Left ventricle myocardium superior (tissue), 1 donor: Measurements from ENCODE around the gene ZBTB8B. TPM values are rescaled to one million over a fixed set of nuclear protein-coding genes. Genes with fewer than 3 reads are reported as not detected.
"Not testable (repeated sequence)": the region's sequence is repeated elsewhere in the genome, so short reads cannot be mapped to it uniquely, and the experiment has no call there.

ENCODE experiments used
- ATAC-seq: fragments of 200-7000 bp; cut with Tn5 transposase; one replicate; pipeline ENCODE4 v1.9.1; 2020; ENCODE audit warnings: mild to moderate bottlenecking, moderate library complexity
- DNase-seq: peaks from one replicate; pipeline ENCODE4 v3.0.0-alpha.2; 2020
- intact Hi-C: fragments of 100-400 bp; cut with micrococcal nuclease; formaldehyde crosslinking; loops from one replicate; pipeline ENCODE4 v1.11.0; 2022
- long read RNA-seq: library from polyadenylated mRNA; unstranded; transcript quantifications from one replicate; pipeline ENCODE4 v2.0.0, GENCODE V29; 2021
- total RNA-seq: library from RNA; stranded (reverse); fragmentation: NEBNext Ultra II Directional; extraction: Animal tissue kit (Norgen Biotek cat#: 25700); gene quantifications from one replicate; pipeline ENCODE4 v1.2.1, GENCODE V29; 2021
- donor health status: DM: no; HTN: yes; CAD: no; lungs with severe emphysema.

Gene ZBTB8B
- total RNA-seq: not detected
- long read RNA-seq: 0 reads

DNA sequence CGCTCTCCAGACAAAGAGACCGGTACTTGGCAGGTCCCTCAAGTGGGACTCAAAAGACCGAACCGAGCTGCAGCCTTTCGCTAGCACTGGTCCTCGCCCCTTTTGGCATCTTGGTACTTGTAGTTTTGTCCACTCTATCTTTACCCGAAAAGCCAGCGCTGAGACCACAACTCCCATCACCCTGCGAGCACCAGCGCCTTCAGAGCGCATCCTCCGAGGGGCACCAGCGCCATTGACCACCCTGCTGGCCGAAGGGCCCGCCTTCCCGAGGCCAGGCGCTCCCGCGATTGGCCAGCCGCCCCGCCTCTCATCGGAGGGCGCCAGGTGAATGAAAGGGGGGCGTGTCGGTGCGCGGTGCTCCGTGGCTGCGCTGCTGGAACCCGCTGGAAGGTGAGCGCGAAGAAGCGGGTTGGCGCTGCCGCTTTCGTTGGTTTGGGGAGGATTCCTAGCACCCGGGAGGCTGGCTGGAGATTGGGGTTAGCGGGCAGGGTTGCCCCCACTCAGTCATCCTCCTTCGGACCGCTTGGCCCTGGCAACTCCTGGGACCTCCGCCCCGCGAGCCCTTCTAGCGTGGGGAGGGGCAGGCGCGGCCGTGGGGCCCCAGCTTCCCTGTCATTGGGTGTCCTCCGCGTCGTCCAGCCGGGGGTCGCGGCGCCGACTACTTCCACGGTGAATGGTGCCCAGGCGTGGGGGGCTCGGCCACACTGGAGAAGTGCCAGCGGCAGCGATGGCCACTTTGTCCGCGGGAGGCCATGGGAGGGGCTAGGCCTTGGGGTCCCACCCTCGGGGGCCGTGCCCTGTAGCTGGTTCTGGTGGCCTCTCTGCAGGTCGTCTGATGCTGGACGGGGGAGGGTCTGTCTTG, at the start of gene ZBTB8B:
ZBTB8B (plus strand) TSS at position 357 of the 862 bp plus-strand sequence. CDS start 5,553 bp downstream, outside the sequence.
- DNase-seq: peak; percentile 81
- ATAC-seq: peak; percentile 98
- intact Hi-C loops: no loop called here

DNA sequence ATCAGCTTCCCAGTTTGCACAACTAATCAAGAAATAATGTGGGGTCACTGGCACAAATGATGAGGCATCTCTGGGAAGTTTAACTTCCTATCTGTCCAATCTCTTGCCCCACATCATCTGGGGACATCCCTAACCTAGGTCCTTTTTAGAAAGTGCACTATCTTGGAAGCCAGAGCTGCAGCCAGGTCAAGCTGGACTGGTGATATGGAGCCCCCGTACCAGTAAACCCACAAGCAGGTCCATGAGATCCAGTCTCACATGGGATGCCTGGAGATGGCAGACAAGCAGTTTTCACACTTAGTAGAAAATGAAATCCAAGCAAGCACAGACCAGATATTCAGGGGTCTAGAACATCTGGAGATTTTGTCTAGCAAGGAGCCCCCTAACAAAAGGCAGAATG, 43.1 kb upstream of the ZBTB8B start:
- intact Hi-C loops: no loop called here
- DNase-seq: no peak
- ATAC-seq: no peak

DNA sequence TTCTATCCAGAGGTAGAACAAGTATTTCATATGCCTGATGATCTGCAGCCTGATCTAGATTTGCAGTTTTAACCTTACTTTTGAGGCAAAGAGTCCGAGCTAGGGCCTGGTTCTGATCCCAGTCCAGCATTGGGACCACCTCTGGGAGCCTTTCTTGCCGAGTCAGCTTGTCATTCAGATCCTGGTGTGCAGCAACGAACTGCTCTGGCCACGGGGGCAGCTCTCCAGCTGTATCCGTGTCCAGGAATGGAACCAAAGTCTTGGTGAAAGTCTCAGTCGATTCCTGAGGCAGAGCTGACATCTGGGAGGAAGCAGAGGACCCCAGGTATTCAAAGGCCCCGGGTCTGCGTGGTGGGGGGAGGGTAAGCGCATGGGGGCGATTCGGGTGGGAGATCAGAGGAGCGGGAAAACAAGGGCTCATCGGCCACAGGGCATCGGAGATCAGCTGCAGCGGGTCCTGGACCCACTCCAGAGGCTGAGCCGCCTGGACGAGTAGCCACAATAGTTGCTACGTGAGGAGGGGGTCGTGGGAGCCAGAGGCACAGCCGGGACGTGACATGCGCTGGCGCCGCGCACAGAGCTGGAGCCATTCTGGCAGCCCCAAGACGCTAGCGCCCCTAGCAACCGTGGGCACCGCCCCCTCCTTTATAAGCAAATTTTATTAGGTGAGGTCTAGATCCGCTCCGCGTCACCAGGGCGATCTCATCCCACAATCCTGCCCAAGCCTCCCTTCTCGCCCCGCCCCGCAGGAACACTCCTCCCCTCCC, 38.2 kb upstream of the ZBTB8B start:
- DNase-seq (peak; percentile 35), ATAC-seq (peak; percentile 39)
- intact Hi-C loops: no loop called here

DNA sequence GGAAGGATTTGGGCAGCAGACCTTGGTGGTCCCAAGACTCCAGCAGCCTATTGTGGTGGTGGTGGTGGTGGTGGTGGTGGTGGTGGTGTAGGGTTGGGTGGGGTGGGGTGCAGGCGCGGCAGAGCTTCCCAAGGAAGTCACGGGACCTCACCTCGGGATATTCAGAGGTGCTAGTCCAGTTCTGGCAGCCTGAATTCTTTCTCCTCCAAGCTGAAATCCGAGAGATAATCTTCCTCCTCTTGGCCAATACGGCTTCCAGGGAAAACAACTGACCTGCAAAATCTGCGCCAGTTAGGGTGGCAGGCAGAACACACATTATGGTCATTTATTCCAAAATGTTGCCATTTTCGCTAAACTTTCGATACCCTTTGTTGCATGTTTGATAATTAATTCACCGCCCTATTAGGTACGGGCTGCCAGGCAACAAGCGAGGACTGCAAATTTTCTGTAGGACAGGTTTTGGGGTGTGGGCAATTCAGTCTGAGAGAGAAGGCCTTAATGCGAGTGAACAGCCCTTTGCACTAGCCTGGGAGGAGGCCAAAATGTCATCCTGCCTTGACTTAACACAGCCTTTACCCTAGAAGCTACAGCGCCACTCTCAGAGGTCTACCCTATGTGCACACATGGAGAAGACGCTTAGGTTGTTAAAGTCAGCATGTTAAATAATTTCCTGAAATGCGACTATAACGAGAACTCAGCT, 37.5 kb upstream of the ZBTB8B start:
- DNase-seq (no peak), ATAC-seq (no peak)
- intact Hi-C loops: no loop called here

DNA sequence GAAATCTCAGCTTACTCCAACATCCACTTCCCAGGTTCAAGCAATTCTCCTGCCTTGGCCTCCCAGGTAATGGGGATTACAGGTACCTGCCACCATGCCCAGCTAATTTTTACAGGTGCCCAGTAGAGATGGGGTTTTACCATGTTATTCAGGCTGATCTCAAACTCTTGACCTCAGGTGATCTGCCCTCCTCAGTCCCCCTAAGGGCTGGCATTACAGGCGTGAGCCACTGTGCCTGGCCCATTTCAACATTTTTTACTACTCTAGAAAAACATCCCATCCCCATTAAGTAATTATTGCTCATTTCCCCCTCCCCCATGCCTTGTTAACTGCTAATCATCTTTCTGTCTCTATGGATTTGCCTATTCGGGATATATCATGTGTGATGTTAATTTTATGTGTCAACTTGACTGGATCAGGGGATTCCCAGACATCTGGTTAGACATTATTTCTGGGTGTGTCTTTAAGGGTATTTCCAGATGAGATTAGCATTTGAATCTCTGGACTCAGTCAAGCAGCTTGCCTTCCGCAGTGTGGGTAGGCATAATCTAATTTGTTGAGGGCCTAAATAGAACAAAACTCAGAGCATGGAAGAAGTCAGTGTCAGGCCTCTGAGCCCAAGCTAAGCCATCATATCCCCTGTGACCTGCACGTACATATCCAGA, 33.0 kb upstream of the ZBTB8B start:
- DNase-seq (no peak), ATAC-seq (no peak)
- intact Hi-C loops: no loop called here

DNA sequence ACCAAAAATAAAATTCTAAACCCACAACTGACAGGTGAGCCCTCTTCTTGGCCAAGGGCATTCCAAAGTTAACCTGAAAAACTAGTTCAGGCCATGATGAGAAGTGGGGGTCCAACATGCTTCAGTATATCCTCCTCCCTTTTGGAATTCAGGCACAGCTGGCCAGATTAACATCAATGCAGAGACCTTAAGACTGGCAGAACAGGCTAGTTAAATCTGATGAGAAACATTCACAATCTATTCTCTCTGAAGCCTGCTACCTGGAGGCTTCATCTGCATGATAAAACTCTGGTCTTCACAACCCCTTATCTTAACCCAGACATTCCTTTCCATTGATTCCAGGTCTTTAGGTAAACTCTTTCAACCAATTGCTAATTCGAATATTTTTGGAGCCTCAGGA, 26.7 kb upstream of the ZBTB8B start:
- DNase-seq: no peak
- intact Hi-C loops: no loop called here
- no peak for ATAC-seq

DNA sequence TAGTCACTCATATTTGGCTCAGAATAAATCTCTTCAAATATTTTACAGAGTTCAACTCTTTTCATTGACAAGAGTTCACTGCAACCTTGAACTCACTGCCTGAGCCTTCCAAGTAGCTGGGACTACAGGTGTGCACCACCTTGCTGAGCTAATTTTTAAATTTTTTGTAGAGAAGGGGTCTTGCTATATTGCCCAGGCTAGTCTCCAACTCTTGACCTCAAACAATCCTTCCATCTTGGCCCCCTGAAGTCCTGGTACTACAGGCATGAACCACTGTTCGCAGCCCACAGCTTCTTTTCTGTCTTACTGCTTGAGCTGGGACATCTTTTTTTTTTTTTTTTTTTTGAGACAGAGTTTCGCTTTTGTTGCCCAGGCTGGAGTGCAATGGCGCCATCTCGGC, 26.1 kb upstream of the ZBTB8B start:
- intact Hi-C loops, ATAC-seq, DNase-seq: not testable (repeated sequence)

DNA sequence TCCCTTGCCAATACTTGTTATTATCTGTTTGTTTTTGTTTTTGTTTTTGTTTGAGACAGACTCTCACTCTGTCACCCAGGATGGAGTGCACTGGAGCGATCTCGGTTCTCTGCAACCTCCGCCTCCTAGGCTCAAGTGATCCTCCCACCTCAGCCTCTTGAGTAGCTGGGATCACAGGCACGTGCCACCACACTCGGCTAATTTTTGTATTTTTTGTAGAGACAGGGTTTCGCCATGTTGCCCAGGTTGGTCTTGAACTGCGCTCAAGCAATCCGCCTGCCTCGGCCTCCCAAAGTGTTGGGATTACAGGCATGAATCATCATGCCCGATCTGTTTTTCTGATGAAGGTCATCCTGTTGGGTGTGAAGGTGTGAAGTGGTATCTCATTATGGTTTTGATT, 23.4 kb upstream of the ZBTB8B start:
- DNase-seq, intact Hi-C loops, ATAC-seq: not testable (repeated sequence)

DNA sequence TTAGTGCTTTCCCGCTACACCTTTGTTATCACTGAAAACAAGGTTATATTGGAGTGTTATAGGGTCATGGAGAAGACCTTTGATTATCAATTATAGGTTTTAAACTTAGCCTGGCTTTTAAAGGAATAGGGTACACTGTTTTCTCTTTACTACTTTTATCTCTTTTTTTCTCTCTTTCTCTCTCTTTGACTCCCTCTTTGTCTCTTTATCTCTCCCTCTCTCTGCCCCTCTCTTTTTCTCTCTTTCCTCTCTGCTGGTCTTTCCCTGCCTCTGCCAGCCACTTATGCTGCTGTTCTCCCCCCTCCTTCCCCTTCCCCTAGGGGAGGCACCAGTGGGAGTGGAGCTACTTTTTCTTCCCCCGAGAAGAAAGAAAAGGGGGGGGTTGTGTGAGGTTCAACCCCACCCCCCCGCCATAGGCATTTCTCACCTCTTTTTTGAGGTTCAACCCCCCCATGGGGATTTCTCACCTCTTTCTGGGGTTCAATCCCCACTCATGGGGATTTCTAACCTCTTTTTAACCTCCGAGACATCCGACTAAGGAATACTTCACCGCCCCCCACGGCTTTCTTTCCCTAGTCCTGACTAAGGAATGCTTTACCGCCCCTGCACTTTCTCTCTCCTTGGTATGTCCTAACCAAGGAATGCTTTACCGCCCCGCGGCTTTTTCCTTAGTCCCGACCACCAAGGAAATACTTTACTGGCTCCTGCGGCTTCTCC, 17.2 kb upstream of the ZBTB8B start:
- ATAC-seq: no peak
- DNase-seq: no peak
- intact Hi-C loops: no loop called here

DNA sequence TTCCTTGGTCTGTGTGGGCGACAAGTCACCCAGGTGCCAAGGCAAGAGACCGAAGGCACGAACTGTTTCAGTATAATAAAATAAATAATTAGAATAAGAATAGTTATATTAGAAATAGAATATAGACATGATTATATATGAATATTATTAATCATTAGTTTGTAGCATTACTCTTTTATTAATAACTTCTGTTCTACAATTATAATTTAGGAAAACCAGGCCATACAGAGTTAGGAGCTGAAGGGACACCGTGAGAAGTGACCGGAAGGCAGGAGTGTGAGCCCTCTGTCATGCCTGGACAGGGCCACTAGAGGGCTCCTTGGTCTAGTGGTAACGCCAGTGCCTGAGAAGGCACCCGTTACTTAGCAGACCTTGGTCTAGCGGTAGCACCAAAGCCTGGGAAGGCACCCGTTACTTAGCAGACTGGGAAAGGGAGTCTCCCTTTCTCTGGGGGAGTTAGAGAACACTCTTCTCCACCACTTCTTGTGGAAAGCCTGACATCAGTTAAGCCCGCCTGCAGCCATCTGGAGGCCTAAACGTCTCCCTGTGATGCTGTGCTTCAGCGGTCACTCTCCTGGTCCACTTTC, 16.6 kb upstream of the ZBTB8B start:
- DNase-seq: peak; percentile 78
- ATAC-seq, intact Hi-C loops: not testable (repeated sequence)

DNA sequence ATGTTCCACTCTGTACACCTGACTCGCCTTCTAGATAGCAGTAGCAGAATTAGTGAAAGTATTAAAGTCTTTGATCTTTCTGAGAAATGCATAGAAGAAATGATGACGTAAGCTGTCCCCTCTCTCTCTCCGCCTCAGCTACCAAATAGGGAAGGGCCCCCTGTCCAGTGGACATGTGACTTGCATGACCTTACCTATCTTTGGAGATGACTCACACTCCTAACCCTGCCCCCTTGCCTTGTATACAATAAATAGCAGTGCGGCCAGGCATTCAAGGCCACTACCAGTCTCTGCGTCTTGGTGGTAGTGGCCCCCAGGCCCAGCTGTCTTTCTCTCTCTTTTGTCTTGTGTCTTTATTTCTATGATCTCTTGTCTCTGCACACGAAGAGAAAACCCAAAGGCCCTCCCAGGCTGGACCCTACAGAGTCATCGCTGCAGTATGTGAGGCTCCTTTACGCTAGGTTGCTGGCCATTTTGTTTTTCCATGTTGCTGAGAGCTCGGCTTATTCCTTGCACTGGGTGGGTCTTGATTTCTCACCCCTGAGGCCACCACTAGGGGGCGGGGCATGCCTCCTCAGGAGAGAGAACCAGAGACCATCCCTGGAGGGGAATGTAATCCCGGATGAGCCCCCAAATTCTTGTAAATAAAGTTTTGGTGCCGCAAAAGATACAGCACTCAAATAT, 16.0 kb upstream of the ZBTB8B start:
- intact Hi-C loops: no loop called here
- DNase-seq: no peak
- ATAC-seq: no peak

DNA sequence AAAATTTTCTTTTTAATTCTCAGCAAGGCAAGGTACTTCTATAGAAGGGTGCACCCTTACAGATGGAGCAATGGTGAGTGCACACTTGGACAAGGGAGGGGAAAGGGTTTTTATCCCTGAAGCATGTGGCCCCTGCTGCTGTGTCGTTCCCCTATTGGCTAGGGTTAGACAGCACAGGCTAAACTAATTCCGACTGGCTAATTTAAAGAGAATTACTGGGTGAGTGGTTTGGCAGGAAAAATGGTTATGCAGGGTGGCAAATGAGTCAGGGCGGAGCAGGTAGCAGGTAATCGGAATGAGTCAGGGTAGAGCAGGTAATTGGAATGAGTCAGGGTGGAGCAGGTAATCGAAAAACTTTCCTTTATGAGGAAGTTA, 15.4 kb upstream of the ZBTB8B start:
- intact Hi-C loops, DNase-seq, ATAC-seq: not testable (repeated sequence)

DNA sequence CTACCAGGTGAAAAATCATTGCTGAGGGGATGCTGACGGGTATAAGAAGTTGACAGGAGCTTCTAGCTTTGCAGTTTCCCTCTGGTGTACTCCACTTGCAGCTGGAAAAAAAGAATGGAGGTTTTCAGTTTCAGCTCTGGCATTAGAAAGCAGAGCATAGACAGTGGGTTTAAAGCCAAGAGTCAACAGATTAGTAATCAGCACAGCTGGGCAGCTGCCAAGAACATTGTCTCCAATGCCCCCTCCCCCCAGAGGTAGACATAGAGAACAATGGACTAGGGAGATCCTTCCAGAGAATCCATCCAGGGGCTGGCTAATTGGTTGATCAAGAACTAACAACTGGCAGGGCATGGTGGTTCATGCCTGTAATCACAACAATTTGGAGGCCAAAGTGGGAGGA, 10.1 kb upstream of the ZBTB8B start:
- peak; percentile 33 for DNase-seq
- peak; percentile 36 for ATAC-seq
- intact Hi-C loops: no loop called here

DNA sequence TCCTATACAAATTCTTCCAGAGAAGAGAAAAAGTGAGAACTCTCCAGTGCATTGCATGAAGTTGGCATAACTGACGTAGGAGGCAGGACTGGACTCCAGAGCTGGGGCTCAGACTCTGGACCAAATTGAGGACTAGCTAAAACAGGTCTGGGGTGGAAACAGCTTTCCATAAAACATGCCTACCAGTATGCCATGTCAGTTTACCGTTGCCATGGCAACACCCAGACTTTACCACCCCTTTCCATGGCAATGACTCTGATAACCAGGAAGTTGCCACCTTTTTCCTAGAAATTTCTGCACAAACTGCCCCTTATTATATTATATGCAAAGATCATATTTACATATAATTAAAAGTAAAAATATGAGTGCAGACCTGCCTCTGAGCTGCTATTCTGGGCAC, 8.9 kb upstream of the ZBTB8B start:
- intact Hi-C loops: no loop called here
- DNase-seq: no peak

DNA sequence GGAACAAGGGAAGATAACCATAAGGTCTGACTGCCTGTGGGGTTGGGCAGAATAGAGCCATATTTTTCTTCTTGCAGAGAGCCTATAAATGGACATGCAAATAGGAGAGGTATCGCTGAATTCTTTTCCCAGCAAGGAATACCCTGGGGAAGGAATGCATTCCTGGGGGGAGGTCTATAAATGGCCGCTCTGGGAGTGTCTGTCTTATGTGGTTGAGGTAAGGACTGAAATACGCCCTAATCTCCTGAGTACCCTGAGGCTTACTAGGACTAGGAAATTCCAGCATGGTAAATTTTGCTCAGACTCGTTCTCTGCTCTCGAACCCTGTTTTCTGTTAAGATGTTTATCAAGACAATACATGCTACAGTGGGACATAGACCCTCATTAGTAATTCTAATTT, 6.1 kb upstream of the ZBTB8B start:
- intact Hi-C loops, DNase-seq, ATAC-seq: not testable (repeated sequence)

More for the DNA sequence above, 8.9 kb upstream of the ZBTB8B start:
- ATAC-seq: no peak

DNA sequence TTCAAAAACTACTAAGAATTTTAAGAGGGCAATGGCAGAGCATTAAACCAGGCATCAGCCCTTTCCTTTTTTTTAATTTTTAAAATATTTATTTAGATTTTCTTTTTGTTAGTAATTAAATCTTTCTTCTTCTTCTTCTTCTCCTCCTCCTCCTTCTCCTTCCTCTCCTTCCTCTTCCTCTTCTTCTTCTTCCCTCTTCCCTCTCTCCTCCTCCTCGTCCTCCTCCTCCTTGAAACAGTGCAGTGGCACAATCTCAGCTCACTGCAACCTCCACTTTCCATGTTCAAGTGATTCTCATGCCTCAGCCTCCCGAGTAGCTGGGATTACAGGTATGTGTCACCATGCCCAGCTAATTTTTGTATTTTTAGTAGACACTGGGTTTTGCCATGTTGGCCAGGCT, 1.9 kb upstream of the ZBTB8B start:
- ATAC-seq, intact Hi-C loops, DNase-seq: not testable (repeated sequence)

DNA sequence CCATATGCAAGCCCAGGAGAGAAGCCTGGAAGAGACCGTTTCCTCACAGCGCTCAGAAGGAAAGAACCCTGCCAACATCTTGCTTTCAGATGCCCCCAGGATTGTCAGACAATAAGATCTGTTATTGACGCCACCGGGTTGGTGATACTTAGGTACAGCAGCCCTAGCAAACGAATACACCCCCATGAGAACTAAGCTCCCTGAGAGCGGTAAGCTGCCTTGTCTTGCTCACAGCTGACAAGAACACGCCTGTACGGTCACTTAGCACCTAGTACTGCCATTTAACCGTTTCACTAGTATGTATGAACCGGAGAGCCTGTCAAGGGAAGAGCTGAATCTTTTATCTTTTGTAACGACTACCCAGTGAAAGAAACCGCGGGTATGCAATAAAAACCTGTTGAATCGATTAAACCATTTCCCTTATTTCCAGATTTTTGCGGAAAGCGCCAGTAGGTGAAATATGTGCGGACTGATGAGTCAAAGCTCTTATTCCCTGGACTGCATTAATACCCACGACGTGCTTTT, 619 bp upstream of the ZBTB8B start:
- intact Hi-C loops: no loop called here
- DNase-seq (no peak), ATAC-seq (peak; percentile 62)
